Adrenal gland (tissue), 5 donors: Measurements from ENCODE around the gene ARID3C.

Source experiments
- CTCF ChIP-seq, 6 experiments: fragments of 450-650 bp in 4 of 6; fragments of 200-600 bp in 2 of 6; sonication (generic) in 1 of 6; IDR thresholded peaks; 1 replicate in 5 of 6; 2 replicates in 1 of 6; pipeline versions ENCODE4 v1.5.1 to v1.8.0; 2016 to 2021; ENCODE audit warnings: antibody characterized with exemption in 6 of 6, mild to moderate bottlenecking in 2 of 6, moderate library complexity in 1 of 6
- POLR2A ChIP-seq, 2 donors: fragments of 450-650 bp; IDR thresholded peaks; one replicate each; pipeline ENCODE4 v1.6.1; 2017; ENCODE audit warnings: antibody characterized with exemption in 2 of 2, mild to moderate bottlenecking in 2 of 2, moderate library complexity in 1 of 2
- donor health status: DM: no; HTN: no; CAD: no.

GRCh38 chr9:34588671-34589635 lies 39.9 kb downstream of the ARID3C start:
- TF ChIP-seq CTCF (IDR thresholded peaks at IDR 0.05) (no peak), POLR2A (IDR thresholded peaks at IDR 0.05) (no peak)
